PFSK-1 (cell line): ENCODE measurements around the gene CEACAM19.

Experiments
- POLR2AphosphoS5 ChIP-seq: IDR thresholded peaks from 2 replicates; pipeline ENCODE4 v1.6.1; 2012; ENCODE audit warnings: low read depth, mild to moderate bottlenecking, control low read depth, low read length, moderate library complexity
- TAF1 ChIP-seq: IDR thresholded peaks from 2 replicates; pipeline ENCODE4 v1.6.1; 2012; ENCODE audit warnings: low read length, control low read depth, borderline replicate concordance; ENCODE audit not compliant: insufficient read depth

- TF ChIP-seq TAF1, result no peak
- TF ChIP-seq POLR2AphosphoS5, result no peak
Observed at GRCh38 chr19:44675521-44675920, 4.2 kb downstream of the CEACAM19 start.
